Activated CD4-positive, alpha-beta T cell treated with anti-CD3 and anti-CD28 coated beads, Interleukin-2, amount 50 U/mL, for 48 hours (primary cell): Measurements from ENCODE around the gene SPO11.

Source experiments
- DNase-seq, 2 experiments: peaks; one replicate each; pipeline ENCODE4 v3.0.0-alpha.2; 2020

Gene SPO11, protein sequence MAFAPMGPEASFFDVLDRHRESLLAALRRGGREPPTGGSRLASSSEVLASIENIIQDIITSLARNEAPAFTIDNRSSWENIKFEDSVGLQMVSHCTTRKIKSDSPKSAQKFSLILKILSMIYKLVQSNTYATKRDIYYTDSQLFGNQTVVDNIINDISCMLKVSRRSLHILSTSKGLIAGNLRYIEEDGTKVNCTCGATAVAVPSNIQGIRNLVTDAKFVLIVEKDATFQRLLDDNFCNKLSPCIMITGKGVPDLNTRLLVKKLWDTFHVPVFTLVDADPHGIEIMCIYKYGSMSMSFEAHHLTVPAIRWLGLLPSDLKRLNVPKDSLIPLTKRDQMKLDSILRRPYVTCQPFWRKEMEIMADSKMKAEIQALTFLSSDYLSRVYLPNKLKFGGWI

DNA sequence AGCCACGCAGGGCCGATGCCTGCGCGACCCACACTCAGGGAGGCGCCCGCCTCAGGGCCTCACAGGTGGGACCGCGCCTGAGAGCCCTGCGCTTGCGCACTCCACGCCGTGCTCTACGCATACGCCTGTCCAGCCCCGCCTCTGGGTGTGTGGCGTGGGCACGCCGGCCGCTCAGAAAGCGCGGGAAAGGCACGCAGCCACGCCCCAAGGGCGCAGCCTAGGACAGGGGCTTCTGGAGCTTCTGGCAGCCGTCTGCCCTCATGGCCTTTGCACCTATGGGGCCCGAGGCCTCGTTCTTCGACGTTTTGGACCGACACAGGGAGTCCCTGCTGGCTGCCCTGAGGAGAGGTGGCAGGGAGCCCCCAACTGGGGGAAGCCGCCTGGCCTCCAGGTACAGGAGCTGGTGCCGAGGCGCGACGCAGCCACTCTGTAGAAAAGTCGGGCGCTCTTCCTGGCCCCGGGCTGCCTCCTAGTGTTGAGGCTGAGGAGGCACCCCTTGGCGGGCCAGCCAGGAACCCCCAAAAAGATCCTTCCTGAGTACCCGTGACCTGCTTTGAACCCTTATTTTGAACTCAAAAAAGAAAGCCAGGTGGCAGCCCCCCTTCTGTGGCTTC is at the start of gene SPO11:
Gene SPO11 (plus strand): TSS at position 196 of the 614 bp plus-strand sequence. CDS start 65 bp downstream, at position 261.
- DNase-seq, result no peak

DNA sequence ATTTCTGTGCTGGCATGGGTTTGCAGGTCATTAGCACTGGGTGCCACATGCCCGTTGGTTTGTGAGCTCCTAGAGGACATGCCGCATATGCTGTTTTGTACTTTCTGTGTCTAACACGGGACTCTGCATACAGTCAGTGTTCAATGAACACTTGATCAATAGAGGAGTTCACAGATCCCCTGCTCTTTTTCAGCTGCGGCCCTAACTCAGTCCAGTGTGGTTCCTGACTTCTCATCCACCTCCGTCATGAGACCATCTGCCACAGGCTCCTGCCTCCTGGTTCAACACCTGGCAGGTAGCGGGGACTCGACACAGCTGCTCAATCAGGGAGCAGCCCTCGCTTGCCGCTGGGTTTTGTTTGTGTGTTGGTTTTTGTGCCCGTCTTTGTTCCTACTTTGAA is 49.4 kb upstream of the SPO11 start:
- DNase-seq, result no peak

DNA sequence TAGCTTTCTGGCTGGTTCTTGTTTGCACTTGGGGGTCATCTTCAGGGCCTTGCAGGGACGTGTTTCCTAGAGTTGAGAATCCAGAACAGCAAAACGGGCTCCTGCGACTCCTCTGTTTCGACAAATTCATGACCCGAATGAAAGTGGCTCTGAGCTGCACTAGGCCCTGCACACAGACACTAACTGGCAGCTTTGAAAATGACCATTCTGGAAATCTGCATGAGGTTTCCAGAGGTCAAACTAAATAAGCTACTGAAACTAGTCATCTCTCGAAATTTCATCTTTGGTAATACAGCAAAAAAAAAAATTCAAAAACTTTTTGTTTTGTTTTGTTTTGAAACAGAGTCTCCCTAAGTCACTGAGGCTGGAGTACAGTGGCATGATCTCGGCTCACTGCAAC is 47.7 kb upstream of the SPO11 start:
- DNase-seq, result no peak

DNA sequence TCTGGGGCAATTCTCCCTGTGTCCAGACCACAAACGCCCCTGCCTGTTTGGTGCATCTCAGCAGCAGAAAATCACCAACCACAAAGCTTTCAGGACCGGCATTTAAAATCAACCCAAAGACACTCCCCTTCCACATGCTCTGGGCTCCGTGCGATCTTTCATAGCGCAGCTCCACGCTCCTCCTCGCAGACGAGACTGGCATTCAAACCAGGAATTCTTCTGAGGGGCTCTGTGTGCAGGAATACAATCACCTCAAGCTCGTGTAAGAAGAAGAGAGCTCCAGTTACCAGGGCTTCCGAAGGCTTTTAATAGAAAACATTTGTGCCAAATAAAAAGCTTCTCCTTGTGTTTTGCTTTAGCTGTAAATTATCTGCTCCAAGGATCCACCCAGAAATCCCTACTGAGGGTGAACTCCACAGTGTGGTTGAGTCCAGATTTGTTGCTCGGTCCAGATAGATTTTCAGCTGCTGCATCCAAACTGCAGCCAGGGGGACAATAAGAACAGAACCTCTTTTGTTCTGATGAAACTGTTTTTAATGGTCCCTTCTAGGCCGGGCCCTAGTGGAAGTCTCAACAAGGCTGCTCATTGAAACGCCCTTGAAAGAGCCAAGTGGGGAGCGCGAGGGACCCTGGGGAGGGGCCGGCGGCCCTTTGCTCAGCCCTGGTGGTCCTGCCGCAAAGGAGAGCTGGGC is 46.8 kb upstream of the SPO11 start:
- no peak for DNase-seq

DNA sequence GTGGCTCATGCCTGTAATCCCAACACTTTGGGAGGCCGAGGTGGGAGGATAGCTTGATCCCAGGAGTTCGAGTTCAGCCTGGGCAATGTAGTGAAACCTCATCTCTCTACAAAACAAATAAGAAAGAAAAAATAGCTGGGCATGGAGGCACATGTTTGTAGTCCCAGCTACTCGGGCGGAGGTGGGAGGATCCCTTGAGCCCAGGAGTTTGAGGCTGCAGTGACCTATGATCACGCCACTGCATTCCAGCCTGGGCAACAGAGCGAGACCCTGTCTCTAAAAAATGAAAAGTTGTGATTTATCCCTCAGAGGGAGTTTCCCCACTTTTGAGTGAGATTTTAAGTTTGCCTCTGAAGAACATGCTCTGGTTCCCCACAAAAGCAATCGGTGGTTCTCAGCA is 45.7 kb upstream of the SPO11 start:
- DNase-seq, result no peak

DNA sequence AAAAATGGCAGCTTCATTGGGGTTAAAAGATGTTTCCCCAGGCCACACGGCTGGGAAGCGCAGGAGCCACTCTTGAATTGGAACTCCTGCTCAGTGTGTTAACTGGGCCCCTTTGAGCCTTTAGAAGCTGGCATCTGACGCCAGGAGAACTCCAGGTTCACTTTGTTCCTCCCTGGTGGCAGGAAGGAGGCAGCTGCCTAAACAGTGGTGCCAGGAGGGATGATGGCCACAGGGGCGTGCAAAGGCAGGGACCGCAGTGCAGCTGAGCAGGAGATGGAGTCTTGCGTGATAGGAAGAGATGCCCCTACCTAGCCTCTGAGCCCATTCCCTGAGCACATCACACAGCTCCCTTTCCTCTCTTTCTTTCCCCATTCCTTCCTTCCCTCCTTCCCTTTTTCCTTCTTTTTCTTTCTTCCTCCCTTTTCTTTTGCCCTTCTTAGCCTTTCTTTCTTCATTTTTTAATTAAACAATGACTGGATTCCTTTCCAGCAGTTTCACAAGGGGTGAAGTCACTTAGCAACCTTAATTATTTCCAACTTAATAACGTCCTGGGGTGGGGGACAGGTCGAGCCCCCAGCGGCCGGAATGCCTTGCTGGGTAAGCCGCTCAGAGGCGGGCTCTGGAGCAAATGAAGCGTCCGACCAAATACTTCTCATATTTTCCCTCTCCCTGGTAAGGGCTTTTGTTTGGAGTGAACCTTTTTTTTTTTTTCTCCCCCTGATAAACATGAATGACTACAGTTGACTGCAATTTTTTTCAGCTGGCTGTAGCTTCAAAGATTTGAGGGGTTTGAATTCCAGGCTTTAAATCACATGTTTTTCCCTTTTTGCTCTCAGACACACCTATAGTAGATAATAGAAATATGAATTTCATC is 42.4 kb upstream of the SPO11 start:
- no peak for DNase-seq

DNA sequence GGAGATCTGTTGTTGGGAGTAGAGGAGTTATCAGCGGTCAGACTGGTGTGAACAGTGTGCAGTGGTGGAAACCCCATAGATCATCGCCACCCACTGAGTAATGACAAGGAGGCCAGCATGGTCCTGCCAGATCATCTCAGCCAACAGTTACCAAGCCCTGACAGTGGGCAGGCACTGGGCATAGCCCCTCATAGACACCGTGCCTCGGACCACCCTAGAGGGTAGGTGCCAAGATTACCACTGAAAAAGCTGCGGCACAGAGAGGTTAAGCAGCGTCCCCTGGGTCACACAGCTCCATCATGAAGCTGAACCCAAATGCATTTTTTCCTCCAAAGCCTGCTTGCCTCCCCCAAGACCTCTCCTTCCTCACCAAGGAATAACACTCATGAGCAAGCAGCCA is 41.7 kb upstream of the SPO11 start:
- no peak for DNase-seq

DNA sequence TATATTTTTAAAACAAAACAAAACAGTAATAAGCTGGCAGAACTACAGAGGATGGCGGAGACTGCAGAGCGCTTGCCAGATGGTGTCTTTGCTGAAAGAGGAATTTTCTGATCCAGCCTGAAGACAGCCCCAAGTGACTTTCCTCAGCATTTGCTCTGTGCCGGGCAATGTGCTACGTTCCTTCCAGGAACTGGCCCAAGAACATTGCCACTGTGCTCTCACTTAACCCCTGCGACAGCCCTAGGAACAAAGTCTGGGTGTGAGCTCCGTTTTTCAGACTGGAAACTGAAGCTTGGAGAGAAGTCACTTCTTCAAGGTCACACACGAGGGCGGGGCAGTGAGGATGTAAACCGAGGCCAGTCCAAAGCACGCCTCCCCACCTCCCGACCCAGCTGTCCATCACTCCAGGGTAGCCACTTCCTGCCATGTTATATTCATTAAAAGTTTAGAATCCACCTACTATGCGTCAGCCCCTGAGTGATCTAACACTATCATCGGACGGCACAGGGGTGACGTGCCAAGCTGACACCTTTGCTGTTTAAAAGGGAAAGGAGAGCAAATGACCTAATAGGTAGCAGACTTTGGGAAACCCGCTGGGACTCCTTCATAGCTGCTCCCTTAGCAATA is 40.8 kb upstream of the SPO11 start:
- DNase-seq, result no peak

DNA sequence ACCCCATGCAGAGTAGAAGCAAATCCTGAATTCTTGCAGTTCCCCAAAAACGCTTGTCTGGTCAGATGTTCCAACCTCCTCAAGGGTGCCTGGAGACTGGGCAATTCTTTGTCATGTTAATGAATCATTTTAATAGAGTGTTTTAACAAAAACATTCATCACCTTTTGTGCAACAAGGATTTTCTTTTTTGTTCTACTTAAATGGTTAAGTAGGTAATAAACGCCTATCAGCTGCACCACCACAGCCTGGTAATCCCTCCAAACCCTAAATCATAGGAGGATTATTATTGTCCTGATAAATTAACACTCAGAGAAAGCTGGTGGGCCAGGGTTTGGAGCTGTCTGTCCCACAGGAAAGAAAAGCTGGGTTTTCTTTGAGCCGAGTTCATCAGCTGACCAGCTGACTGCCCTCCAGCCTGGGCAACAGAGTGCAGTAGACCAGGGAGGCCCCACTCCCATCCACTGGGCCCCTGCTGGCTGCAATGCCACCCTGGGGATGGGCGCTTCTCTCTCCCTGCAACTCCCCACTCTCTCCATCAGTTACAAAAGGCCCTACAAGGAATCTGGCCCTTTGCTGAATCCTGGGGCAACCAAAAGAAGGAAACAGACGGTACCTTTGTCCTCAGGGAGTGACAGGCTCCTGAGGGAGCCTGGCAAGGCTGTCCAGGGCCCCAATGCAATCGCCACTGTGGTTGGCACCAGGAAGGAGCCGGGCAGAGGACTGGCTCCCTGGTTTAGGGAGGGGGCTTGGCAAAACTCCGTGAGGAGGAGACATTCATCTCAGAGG is 40.0 kb upstream of the SPO11 start:
- no peak for DNase-seq

DNA sequence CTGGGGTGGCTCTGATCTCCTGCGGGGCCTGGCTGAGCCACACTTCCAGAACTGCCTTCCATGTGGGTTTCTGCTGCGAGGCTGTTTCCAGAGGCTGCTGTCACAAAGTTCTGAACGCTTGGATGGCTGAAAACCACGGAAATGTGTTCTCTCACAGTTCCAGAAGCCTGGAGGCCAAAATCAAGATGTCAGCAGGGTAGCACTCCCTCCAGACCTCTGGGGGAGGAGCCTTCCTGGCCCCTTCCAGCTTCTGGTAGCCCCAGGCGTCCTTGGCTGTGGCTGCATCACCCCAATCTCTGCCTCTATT is 39.5 kb upstream of the SPO11 start:
- no peak for DNase-seq

DNA sequence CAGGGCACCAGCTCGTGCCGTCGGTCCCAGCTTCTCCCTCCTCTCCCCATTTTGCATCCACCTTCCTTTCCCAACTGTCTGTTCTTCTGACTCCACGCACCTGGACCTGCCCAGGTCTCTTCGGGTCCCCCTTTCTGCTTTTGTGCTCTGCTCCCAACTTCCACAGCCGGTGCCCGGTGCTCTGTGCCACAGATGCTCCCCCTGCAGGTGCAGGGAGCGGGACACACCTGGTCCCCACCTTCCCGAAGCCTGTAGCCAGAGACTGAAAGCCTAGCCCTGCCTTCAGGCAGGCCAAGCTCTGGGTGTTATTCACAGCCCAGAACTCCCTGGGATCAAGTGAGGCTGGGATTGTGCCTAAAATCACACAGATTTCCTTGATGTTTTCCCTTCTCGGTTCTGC is 38.6 kb upstream of the SPO11 start:
- no peak for DNase-seq

DNA sequence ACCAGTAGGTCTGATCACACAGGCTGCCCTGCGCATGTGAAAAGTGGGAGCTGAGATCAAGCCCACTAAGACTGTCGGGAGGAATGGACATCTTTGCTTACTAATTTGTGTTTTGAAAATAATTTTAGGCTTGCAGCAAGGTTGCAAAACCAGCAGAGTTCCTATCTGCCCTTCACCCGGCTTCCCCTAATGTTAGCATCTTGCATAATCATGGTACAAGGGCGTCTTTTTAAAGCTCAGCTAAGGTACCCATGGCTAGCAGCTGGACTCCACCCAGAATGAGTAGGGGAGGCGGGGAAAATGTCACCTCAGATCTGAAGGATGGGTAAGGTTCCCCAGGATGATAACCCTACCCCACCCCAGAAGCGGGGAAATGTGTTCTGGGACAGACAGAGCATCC is 37.9 kb upstream of the SPO11 start:
- DNase-seq, result no peak

DNA sequence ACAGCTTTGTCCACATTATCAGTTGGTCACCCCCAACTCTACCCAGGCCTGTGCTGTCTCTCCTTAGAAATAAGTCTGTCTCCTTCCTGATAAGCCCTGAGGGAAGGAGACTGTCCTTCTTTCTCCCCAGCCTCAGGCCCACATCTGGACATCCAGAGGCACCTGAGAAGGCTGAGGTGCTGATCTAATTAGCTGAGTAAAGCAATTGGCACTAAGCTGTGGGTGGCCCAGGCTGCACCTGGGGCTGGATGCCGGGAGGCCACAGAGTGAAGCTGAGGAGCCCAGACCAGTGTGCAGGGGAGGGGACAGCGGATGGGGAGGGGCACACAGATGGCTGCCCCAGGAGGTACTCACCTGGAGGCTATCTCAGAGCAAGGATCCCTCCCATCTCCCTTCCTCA is 37.0 kb upstream of the SPO11 start:
- DNase-seq, result no peak

DNA sequence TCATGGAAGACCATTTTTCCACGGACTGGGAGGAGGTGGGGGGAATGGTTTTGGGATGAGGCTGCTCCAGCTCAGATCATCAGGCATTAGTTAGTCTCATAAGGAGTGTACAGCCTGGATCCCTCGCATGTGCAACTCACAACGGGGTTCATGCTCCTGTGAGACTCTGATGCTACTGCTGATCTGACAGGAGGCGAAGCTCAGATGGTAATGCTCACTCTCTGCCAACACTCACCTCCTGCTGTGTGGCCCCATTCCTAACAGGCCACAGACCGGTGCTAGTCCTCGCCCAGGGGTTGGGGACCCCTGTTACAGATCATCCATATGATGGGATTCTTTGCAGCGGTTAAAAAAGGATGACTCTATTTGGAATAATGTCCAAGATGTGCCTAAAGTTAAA is 35.6 kb upstream of the SPO11 start:
- no peak for DNase-seq

DNA sequence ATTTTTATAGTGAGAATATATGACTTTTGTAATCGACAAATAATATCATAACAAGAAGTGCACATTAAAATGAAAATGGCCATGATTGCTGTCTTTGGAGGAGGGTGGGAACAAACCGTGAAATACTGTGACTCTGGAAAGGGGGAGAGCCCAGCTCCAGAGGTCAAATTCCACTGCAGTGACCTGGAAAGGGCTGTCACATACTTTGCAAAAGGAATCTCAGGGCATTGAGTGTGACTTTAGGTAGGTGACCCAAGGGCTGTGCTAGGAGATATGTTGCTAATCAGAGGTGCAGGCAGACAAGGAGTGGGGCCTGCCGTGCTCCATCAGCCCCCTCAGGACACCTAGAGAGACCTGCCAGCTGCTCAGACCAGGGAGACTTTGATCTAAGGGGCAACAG is 35.1 kb upstream of the SPO11 start:
- DNase-seq, result no peak

DNA sequence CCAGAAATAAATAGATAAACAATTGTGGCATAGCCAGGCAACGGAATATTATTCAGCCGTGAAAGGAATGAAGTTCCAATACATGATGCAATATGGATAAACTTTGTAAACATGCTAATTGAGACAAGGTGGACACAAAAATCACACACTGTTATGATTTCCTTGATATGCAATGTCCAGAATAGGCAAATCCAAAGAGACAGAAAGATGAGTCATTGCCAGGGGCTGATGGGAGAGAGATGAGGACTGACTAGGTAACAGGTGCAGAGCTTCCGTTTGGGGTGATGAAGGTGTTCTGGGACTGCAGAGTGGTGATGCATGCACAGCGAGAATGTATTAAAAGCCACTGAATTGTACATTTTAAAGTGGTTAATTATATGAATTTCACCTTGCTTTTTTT is 31.1 kb upstream of the SPO11 start:
- no peak for DNase-seq

DNA sequence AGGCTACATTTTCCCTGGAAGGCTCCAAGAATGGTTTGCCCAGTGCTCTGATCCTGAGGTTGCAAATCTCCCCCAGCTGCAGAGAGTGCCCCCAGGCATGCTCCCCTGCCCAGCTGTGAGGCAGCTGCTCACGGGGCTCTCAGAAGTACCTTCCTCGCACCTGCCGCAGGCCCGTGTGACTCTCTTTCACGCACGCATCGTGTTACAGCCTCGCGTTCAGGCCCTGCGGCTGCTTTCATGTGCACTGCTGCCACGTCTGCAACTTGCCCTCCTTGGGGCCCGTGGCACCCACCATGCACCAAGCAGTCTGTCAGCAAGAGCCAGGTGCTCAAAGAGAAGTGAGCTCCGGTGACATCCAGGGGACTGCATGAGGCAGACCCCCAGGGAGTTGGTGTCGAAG is 28.6 kb upstream of the SPO11 start:
- DNase-seq, result no peak

DNA sequence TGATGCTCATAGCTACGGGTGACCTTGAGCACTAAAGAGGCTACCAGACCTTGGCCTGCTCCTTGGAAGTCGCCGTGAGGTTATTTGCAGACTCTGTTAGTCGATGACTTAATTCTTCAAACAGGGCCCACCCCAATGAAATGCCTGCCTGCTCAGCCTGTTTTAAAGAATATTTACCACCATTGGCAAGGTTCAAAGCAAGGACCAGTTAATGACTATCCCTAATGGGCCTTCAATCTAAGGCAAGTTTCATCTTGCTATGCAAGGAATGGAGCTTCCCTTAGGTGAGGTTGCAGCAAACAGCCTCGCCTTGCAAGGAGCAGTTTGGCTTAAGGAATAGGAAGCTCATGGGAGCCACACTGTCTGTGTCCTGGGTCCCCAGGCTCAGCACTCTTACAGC is 22.9 kb upstream of the SPO11 start:
- no peak for DNase-seq

DNA sequence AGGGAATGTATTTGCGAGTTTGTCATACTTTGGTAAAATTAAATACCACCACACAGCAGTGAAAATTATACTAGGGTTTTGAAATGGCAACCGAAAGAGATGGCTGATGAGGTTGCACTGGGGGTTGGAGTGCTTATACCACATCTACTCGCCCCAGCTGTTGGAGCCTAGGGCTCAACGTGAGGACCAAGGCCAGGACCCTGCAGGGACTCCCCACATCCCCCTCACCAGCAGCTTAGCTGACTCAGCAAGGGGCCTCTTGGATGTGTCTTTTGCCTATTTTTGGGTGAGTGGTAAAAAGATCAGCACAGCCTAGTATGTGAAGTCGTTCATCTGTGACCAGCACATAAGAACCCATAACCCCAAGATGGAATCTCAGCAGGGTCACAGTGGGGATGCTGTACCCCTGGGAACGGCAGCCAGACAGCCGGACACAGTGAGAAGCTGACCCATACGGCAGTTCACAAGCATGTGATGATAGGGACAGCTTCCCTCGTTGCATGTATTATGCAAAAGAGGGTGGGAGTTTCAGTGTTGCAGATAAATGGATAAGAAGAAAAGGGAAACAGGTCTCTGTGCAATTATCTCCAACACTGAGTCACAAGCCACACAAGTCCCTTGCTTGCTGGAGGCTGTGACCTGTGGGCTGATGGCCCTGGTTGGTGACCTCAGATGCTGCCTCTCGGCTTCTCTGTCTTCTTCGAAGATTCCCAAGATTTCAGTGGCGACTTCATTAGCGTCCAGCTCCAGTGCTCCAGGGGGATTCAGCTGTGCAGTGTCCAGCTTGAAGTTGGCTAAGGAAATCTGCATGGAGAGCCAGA is 20.9 kb upstream of the SPO11 start:
- no peak for DNase-seq

DNA sequence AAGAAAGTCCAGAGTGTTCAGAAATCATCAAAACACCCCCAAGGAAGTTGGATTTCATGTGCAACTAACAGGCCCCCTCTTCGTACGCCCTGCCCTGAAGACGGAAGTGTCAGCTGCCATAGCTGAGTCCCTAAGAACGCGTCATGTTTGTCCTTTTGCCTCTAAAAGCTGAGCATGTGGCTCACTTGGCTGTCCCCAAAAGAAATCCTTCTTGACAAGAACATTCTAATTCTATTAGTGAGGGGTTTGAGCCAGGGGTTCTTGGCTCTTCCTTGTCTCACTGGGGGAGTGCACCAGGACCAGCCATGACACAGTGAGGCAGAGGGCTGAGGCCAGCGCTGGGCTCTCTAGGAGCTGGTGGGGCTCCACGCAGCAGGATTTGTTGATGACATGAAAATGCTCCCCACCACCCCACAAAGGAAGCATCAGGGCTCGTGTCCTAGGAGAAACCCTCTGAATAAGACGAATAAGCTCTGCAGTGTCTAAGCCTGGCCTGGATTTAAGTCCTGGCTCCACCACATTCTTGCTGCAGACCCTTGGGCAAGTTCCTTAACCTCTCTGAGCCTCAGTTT is 20.0 kb upstream of the SPO11 start:
- DNase-seq, result no peak
